GM13977 (cell line): Measurements from ENCODE around the gene RAB11FIP3.
"Not testable (repeated sequence)": the region's sequence is repeated elsewhere in the genome, so short reads cannot be mapped to it uniquely, and the experiment has no call there.

ENCODE experiments used
- DNase-seq: peaks from one replicate; pipeline ENCODE4 v3.0.0; 2012; ENCODE audit warnings: low spot score
- CTCF ChIP-seq: IDR thresholded peaks from 2 replicates; pipeline ENCODE4 v1.5.1; 2012; ENCODE audit warnings: mild to moderate bottlenecking, control low read depth; ENCODE audit not compliant: insufficient read depth; ENCODE audit errors: extremely low read depth, missing control alignments
- in situ Hi-C: fragments of 300-500 bp; cut with MboI; formaldehyde crosslinking; loops from one replicate; pipeline ENCODE4 v1.12.0; 2022; ENCODE audit warnings: low sequenced_read_pairs, low pct_unique_long_range_greater_than_20kb, mixed read lengths, inconsistent platforms; ENCODE audit not compliant: unreplicated experiment

The RAB11FIP3 gene

GRCh38 chr16:472199-472504 lies 46.7 kb downstream of the RAB11FIP3 start:
- TF ChIP-seq CTCF = no peak
- in situ Hi-C loops = no loop called here

GRCh38 chr16:473046-474043 lies 47.9 kb downstream of the RAB11FIP3 start:
- DNase-seq = no peak
- in situ Hi-C loops = no loop called here
- TF ChIP-seq CTCF = no peak

More at GRCh38 chr16:472199-472504, 46.7 kb downstream of the RAB11FIP3 start:
- DNase-seq = no peak

- TF ChIP-seq CTCF = no peak
- DNase-seq = no peak
- in situ Hi-C loops = no loop called here
Observed at GRCh38 chr16:474420-475122, 49.1 kb downstream of the RAB11FIP3 start.

- TF ChIP-seq CTCF = no peak
- DNase-seq = no peak
- in situ Hi-C loops = no loop called here
Observed at GRCh38 chr16:476039-476438, 50.6 kb downstream of the RAB11FIP3 start.

- no peak for TF ChIP-seq CTCF
- in situ Hi-C loops = no loop called here
- no peak for DNase-seq
Observed at GRCh38 chr16:477301-478157, 52.1 kb downstream of the RAB11FIP3 start.

GRCh38 chr16:478287-478686 lies 52.8 kb downstream of the RAB11FIP3 start:
- DNase-seq, in situ Hi-C loops: not testable (repeated sequence)
